ENCODE measurements around the gene GGPS1.

DNA sequence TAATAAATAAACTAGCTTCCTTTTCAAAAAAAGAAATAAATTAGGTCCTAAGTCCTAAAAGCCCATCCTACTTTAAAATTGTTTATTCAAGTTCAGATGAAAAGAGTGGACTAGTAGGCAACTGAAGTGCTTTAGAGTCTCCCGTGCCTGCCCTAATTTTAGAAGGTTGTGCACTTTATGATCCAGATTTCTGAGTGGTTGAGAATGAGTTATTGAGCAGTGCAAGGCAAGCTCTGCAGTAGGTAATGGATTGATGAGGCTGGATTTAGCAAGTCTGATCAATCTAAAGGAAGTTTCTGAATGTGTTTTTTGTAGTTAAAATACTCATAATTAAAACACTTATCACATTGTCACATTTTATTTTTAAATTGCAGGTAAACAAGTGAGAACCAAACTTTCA lies 13.0 kb downstream of the GGPS1 start:
- TF ChIP-seq, protein P1, sequence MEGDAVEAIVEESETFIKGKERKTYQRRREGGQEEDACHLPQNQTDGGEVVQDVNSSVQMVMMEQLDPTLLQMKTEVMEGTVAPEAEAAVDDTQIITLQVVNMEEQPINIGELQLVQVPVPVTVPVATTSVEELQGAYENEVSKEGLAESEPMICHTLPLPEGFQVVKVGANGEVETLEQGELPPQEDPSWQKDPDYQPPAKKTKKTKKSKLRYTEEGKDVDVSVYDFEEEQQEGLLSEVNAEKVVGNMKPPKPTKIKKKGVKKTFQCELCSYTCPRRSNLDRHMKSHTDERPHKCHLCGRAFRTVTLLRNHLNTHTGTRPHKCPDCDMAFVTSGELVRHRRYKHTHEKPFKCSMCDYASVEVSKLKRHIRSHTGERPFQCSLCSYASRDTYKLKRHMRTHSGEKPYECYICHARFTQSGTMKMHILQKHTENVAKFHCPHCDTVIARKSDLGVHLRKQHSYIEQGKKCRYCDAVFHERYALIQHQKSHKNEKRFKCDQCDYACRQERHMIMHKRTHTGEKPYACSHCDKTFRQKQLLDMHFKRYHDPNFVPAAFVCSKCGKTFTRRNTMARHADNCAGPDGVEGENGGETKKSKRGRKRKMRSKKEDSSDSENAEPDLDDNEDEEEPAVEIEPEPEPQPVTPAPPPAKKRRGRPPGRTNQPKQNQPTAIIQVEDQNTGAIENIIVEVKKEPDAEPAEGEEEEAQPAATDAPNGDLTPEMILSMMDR (IDR thresholded peaks at IDR 0.05) = no peak
- no peak for TF ChIP-seq POLR2A (IDR thresholded peaks at IDR 0.05)

Measured in heart left ventricle (tissue), 13 donors.